Cerebellar cortex (tissue), 1 donor: ENCODE data around the gene KRTAP12-2.
"Not testable (repeated sequence)": the region's sequence is repeated elsewhere in the genome, so short reads cannot be mapped to it uniquely, and the experiment has no call there.

ENCODE experiments used
- DNase-seq: peaks from one replicate; pipeline ENCODE4 v3.0.0-alpha.2; 2015; ENCODE audit warnings: low spot score

The KRTAP12-2 gene

GRCh38 chr21:44684077-44684476, 17.4 kb upstream of the KRTAP12-2 start:
- no peak for DNase-seq

- DNase-seq = no peak
These were observed 15.9 kb upstream of the KRTAP12-2 start for GRCh38 chr21:44682580-44683151.

DNA sequence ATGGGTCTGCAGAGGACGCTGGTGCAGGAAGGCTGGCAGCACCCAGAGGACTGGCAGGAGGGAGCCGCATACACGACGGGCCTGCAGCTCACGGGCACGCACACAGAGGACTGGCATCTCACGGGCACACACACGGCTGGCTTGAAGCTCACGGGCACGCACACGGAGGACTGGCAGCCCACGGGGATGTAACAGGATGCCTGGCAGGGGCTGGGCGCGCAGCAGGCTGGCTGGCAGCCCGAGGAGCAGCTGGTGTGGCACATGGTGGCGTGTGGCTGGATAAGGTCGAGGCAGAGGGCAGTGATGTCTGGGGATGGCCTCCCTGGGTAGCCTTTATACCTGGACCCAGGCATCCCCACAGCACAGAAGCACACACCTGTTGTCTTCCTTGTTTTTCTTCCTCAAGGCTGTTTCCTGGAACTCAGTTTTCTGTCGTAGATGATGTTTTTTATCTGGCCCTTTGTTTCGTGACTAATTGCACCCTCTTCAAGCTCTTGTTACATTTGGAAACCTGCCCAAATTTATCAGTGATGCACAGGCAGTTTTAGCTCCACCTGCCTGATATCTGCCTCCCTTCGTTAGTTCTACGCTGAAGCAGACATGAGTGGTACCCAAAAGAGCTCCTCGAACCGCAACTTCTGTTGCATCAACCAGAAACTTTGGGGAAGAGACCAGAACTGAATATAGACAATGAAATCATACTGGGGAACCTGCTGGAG, 15.3 kb upstream of the KRTAP12-2 start, which contains the start of gene KRTAP12-1:
KRTAP12-1 (minus strand) TSS at position 303 of the 719 bp plus-strand sequence; CDS start at position 263, 40 bp downstream.
- DNase-seq = no peak

GRCh38 chr21:44681152-44681551, 14.4 kb upstream of the KRTAP12-2 start:
- no peak for DNase-seq

DNA sequence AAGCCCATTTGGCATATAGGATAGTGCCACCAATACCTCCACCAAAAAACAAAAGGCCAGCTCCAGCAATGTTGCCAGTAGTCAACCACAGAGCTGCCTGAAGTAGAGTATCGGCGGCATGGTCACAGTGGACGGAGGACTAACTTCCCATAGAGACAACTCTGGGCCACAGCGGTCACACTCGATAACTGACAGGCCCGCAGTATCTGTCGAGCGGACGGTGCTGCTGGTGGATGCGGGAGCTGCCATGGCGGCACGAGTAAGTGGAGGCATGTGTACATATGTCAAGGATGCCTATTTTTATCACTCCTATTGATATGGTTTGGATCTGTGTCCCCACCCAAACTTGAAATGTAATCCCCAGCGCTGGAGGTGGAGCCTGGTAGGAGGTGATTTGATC, 11.2 kb upstream of the KRTAP12-2 start:
- DNase-seq = no peak

DNA sequence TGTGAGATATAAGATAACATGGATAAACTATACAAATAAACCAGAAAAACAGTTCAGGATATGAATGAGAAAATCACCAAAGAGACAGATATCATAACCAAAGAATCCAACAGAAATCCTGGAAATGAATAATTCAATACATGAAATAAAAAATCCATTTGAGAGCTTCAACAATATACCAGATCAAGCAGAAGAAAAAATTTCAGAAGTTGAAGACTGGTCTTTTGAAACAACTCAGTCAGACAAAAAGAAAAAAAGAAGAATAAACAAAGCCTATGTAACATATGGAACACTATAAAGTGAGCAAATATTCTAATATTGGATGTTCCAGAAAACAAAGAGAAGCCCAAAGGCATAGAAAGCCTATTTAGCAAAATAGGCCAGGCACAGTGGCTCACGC, 5.2 kb upstream of the KRTAP12-2 start:
- no peak for DNase-seq

- no peak for DNase-seq
These were observed 4.1 kb upstream of the KRTAP12-2 start for GRCh38 chr21:44670642-44671432.

GRCh38 chr21:44667612-44668011, 885 bp upstream of the KRTAP12-2 start:
- no peak for DNase-seq

- DNase-seq = no peak
These were observed 2.0 kb downstream of the KRTAP12-2 start for GRCh38 chr21:44664691-44665090.

DNA sequence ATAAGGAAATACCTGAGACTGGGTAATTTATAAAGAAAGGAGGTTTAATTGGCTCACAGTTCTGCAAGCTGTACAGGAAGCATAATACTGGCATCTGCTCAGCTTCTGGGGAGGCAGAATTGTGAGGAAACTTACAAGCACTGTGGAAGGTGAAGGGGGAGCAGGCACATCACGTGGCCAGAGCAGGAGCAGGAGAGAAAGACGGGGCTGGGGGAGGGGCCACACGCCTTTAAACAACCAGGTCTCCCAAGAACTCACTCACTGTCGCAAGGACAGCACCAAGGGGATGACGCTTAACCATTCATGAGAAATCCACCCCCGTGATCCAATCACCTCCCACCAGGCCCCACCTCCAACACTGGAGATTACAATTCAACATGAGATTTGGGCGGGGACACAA, 5.2 kb downstream of the KRTAP12-2 start:
- DNase-seq = not testable (repeated sequence)

GRCh38 chr21:44658913-44659595, 7.7 kb downstream of the KRTAP12-2 start:
- DNase-seq = no peak

DNA sequence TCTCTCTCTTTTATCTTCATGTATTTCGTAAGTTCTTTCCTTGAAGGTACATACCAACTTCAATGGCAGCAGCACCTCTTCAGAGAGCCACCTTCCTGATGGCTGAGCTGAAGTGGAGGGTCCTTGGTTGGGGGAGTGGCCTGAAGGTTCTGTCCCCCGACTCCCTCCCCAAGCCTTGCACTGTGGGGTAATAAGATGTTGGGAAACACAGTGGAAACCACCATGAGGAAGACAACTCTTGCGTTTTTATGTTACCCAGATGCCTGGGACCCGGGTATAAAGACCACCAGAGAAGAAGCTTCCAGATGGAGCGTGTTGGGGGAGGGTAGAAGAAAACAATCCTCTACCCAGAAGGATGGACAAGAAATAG, 8.2 kb downstream of the KRTAP12-2 start:
- no peak for DNase-seq

DNA sequence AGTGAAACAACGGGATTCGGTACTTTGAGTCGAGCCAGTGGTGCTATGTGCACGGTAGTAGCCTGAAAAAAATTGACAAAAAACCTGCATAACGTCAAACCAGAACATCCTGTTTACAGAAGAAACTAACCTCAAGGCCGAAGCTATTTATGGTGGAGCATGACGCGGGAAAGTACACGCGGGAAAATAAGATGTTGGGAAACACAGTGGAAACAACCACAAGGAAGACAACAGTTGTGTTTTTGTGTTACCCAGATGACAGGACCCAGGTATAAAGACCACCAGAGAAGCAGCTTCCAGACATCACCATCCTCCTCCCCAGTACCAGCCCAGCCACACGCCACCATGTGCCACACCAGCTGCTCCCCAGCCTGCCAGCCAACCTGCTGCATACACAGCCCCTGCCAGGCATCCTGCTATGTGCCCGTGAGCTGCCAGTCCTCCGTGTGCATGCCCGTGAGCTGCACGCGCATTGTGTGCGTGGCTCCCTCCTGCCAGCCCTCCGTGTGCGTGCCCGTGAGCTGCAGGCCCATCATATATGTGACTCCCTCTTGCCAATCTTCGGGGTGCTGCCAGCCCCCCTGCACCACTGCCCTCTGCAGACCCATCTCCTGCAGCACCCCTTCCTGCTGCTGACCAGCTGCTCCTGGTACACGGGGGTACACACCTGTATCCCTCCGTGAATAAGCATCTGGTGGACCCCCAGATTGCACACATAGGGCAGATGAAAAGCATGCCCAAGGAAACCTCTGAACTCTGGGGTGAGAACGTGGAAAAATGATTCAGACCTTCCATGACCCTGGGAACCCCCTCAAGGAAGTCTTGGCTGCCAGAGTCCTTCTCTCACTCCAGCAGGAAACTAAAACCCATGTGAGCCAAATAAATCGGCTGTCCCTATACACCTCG, 8.8 kb downstream of the KRTAP12-2 start, which contains the start of gene KRTAP12-3:
KRTAP12-3 (plus strand) TSS at position 298 of the 906 bp plus-strand sequence; CDS start at position 346, 48 bp downstream.
- no peak for DNase-seq

- DNase-seq = no peak
These were observed 9.9 kb downstream of the KRTAP12-2 start for GRCh38 chr21:44656868-44657267.

- no peak for DNase-seq
These were observed 12.1 kb downstream of the KRTAP12-2 start, which contains the start of gene KRTAP12-4 for GRCh38 chr21:44654576-44655175. TSS of gene KRTAP12-4 (minus strand) at chr21:44654659. CDS start at chr21:44654614, 45 bp downstream.

- DNase-seq = no peak
These were observed 12.8 kb downstream of the KRTAP12-2 start for GRCh38 chr21:44653656-44654575.

DNA sequence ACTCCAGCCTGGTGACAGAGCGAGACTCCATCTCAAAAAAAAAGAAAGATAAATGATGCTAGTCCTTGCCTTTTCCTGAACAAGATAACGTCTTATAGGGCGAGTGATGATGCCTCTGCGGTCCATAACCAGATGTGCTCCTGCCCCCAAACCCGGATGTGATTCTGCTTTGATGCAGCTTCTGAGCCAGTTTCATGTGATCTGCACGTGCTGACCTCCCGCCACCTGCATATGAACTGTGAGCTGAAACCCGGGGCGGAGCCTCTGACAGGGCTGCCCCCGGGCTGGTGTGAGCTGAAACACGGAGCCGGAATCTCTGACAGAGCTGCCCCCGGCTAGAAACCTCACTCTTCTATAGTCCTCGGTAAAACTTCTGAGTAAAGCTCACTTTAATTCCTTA, 13.6 kb downstream of the KRTAP12-2 start:
- DNase-seq = no peak

DNA sequence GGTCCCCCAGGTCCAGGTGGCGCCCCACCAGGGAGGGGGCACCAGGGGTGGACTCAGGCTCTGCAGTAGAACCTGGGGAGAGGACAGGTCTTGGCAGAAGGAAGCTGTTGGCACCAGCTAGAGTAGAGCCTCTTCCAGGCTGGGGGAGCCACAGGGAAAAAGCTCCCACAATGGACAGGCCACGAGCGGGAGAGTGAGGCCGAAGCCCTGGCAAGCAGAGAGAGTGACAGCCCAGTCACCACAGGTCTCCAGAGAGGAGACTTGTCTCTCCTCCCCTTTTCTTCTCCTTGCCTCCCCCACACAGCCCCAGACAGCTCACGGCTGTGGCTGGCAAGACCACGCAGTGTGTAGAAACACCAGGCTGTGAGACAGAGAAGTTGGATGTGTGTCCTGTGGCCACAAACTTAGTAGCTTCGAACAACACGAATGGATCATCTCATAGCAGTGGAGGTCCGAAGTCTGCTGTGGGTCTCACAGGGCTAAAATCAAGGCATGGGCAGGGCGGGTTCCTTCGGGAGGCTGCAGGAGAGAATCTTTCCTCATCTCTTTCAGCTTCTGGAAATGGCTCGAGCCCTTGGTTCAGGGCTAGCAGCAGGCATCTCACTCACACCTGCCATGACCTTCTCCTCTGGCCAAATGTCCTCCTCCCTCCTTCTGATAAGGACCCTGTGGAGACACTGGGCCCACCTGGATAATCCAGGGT, 15.6 kb downstream of the KRTAP12-2 start:
- DNase-seq = no peak
